Measurements from ENCODE around the gene CERS1.

The CERS1 gene

GRCh38 chr19:18850471-18851375 is 45.2 kb downstream of the CERS1 start:
- no peak for DNase-seq (ENCODE audit: extremely low read depth, low read depth)
- H3K4me3 ChIP-seq (replicated peaks; ENCODE audit: low read depth, low read length) = no peak overlapping the region
- TF ChIP-seq, protein P1, sequence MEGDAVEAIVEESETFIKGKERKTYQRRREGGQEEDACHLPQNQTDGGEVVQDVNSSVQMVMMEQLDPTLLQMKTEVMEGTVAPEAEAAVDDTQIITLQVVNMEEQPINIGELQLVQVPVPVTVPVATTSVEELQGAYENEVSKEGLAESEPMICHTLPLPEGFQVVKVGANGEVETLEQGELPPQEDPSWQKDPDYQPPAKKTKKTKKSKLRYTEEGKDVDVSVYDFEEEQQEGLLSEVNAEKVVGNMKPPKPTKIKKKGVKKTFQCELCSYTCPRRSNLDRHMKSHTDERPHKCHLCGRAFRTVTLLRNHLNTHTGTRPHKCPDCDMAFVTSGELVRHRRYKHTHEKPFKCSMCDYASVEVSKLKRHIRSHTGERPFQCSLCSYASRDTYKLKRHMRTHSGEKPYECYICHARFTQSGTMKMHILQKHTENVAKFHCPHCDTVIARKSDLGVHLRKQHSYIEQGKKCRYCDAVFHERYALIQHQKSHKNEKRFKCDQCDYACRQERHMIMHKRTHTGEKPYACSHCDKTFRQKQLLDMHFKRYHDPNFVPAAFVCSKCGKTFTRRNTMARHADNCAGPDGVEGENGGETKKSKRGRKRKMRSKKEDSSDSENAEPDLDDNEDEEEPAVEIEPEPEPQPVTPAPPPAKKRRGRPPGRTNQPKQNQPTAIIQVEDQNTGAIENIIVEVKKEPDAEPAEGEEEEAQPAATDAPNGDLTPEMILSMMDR (IDR thresholded peaks at IDR 0.05; ENCODE audit: low read depth, low read length, missing control alignments) = no peak

- H3K4me3 ChIP-seq (replicated peaks; ENCODE audit: low read depth, low read length) = no peak overlapping the region
- DNase-seq (ENCODE audit: extremely low read depth, low read depth) = no peak
- TF ChIP-seq, protein P1 (IDR thresholded peaks at IDR 0.05; ENCODE audit: low read depth, low read length, missing control alignments) = no peak
Observed at GRCh38 chr19:18849838-18850400, 46.0 kb downstream of the CERS1 start.

GRCh38 chr19:18848878-18849661 is 46.9 kb downstream of the CERS1 start:
- H3K4me3 ChIP-seq (replicated peaks; ENCODE audit: low read depth, low read length) = no peak overlapping the region
- DNase-seq (ENCODE audit: extremely low read depth, low read depth) = no peak
- TF ChIP-seq, protein P1 (IDR thresholded peaks at IDR 0.05; ENCODE audit: low read depth, low read length, missing control alignments) = no peak

DNA sequence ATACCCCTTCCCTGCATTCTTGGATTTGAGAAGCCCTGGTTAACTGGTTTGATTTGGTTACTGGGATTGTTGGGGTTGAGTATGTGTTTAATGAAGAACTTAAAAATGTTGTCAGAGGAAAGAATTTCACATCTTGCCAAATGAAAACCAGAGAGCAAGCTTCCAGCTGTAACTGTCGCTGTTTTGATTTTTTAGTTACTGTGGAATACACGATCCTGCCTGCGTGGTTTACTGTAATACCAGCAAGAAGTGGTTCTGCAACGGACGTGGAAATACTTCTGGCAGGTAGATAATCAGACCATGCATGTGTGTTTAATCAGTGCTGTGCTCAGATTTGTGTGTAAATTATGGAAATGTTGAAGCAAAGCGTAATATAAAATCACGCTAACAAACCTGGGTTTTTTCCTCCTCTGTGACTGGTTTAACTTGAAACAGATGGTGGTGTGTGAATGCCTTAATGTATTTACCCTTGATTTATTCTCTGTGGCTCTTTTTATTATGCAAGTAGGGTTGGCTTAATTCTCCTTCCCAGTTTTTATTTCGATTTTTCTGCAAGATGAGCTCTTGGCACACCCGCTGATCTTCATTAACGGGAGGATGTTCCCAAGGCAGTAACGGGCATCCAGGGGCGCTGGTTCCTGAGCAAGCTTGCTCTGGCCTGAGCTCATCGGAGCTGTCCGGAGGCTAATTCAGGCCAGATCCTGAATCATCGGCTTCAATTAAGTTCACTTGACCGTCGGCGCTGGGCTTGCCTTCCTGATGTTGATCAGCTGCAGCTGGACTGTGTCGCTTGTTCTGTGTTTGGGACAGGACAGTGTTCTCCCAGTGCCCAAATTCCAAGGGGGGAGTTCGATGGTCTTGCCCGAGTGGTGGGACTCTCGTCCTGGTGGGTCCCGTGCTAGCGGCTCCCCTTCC is 48.2 kb downstream of the CERS1 start:
- peak overlapping the region; percentile 1; the same call in 1 of the 2 replicates for H3K4me3 ChIP-seq (replicated peaks; ENCODE audit: low read depth, low read length)
- TF ChIP-seq, protein P1 (IDR thresholded peaks at IDR 0.05; ENCODE audit: low read depth, low read length, missing control alignments) = no peak
- peak; percentile 45 for DNase-seq (ENCODE audit: extremely low read depth, low read depth)

DNA sequence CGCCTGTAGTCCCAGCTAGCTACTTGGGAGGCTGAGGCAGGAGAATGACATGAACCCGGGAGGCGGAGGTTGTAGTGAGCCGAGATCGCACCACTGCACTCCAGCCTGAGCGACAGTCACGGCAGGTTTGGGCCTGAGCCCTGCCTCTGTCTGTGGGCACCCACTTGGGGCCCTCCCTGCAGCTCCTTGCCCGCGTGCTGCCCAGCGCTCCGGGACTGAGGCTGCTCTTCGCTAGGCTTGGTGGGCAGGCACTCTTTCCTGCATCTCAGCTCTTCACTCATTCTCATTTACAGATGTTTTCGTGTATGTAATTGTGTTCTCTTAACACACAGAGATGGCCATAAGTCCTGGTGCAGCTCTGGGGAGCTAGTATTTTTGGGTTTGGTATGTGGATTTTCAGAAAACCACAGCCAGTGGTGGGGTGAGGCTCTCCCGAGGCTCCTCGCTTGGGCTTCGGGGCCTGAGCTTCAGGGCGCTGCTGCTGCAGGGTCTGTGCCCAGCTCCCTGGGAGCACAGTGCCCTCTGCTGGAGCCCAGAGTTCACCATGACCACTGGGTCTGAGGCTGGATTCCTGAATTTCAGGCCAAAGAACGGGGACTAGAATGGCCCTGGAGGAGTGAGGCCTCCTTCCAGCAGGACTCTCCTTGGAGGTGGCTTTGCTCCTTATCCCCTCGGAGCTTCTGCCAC is 49.0 kb downstream of the CERS1 start:
- peak; percentile 61 for DNase-seq (ENCODE audit: extremely low read depth, low read depth)
- TF ChIP-seq, protein P1 (IDR thresholded peaks at IDR 0.05; ENCODE audit: low read depth, low read length, missing control alignments) = peak; percentile 96
- no peak overlapping the region for H3K4me3 ChIP-seq (replicated peaks; ENCODE audit: low read depth, low read length)
